ENCODE data around the gene STX16.

- TF ChIP-seq CTCF (IDR thresholded peaks at IDR 0.05 in 4 of 5, conservative IDR thresholded peaks at IDR 0.05 in 1 of 5), result no peak
- TF ChIP-seq POLR2A (IDR thresholded peaks at IDR 0.05), result no peak
Observed at GRCh38 chr20:58604128-58604881, 46.8 kb upstream of the STX16 start.
